Tibial nerve (tissue), 3 donors: ENCODE data around the gene INHA.

Source experiments
- POLR2A ChIP-seq, 2 donors: fragments of 450-650 bp; IDR thresholded peaks; one replicate each; pipeline ENCODE4 v1.6.1; 2017; ENCODE audit warnings: antibody characterized with exemption in 2 of 2, mild to moderate bottlenecking in 2 of 2, moderate library complexity in 2 of 2
- TF ChIP-seq, protein P1 (sequence below), 5 experiments: fragments of 200-600 bp in 3 of 5; fragments of 450-650 bp in 2 of 5; sonication (generic) in 3 of 5; IDR thresholded peaks; one replicate each; pipeline ENCODE4 v1.5.1; 2016 to 2019; ENCODE audit warnings: antibody characterized with exemption in 5 of 5, mild to moderate bottlenecking in 3 of 5, moderate library complexity in 2 of 5

DNA sequence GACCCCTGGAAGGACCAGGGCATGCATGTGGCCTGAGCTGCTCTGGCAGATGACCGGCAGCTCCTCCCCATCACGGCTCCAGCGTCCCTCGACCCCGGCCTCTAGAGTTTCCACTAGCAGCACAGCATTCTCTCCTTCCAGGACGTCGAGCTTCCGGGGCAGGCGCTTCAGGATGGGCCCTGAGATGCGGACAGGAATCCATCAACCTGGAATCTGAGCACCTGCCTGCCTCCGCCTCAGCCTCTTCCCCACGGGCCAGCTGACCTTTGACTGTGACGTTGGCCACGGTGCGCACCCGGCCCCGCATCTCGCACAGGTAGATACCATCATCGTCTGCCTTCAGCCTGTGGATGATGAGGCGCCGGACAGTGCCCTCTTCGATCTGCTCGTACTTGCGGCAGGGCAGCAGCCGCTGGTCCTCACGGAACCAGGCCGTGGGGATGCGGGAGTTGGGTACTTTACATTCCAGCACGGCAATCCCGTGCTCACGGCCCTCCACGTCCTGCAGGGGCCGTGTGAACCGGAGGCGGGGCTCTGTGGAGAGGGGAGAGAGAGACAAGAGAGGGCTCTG, 4.2 kb upstream of the INHA start:
- no peak for TF ChIP-seq POLR2A (IDR thresholded peaks at IDR 0.05)
- TF ChIP-seq, protein P1, sequence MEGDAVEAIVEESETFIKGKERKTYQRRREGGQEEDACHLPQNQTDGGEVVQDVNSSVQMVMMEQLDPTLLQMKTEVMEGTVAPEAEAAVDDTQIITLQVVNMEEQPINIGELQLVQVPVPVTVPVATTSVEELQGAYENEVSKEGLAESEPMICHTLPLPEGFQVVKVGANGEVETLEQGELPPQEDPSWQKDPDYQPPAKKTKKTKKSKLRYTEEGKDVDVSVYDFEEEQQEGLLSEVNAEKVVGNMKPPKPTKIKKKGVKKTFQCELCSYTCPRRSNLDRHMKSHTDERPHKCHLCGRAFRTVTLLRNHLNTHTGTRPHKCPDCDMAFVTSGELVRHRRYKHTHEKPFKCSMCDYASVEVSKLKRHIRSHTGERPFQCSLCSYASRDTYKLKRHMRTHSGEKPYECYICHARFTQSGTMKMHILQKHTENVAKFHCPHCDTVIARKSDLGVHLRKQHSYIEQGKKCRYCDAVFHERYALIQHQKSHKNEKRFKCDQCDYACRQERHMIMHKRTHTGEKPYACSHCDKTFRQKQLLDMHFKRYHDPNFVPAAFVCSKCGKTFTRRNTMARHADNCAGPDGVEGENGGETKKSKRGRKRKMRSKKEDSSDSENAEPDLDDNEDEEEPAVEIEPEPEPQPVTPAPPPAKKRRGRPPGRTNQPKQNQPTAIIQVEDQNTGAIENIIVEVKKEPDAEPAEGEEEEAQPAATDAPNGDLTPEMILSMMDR (IDR thresholded peaks at IDR 0.05): no peak
